ENCODE results near the gene EDEM2.
"Not testable (repeated sequence)": the region's sequence is repeated elsewhere in the genome, so short reads cannot be mapped to it uniquely, and the experiment has no call there.

EDEM2 gene, protein sequence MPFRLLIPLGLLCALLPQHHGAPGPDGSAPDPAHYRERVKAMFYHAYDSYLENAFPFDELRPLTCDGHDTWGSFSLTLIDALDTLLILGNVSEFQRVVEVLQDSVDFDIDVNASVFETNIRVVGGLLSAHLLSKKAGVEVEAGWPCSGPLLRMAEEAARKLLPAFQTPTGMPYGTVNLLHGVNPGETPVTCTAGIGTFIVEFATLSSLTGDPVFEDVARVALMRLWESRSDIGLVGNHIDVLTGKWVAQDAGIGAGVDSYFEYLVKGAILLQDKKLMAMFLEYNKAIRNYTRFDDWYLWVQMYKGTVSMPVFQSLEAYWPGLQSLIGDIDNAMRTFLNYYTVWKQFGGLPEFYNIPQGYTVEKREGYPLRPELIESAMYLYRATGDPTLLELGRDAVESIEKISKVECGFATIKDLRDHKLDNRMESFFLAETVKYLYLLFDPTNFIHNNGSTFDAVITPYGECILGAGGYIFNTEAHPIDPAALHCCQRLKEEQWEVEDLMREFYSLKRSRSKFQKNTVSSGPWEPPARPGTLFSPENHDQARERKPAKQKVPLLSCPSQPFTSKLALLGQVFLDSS

DNA sequence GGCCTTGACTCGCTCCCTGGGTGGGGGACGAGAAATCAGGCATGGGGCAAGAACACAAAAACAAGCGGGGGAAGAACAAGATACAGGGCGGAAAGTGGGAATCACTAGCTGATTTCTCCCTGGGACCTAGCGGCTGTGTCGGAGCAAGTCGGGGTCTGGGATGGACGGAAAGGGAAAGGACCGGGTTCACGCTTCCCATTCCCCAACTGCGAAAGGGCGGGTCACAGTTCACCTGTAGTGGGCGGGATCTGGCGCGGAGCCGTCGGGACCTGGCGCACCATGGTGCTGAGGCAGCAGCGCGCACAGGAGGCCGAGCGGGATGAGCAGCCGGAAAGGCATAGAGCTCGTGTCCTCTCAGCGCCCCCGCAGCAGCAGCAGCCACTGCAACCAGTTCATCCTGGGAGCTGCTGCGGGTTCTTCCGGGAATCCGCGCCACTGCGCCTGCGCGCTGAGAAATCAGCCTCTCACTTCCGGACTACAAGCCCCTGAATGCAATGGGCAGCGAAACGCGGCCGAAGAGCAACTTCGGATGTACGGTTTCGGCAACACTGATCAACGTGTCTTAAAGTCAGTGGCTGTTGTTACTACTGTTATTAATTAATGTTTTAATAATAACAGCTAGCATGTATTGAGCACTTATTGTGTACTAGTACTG is at the start of gene EDEM2:
Gene EDEM2 (minus strand): TSS at position 417 of the 655 bp plus-strand sequence. CDS start 78 bp downstream, at position 339.
- peak; percentile 96 for DNase-seq

DNA sequence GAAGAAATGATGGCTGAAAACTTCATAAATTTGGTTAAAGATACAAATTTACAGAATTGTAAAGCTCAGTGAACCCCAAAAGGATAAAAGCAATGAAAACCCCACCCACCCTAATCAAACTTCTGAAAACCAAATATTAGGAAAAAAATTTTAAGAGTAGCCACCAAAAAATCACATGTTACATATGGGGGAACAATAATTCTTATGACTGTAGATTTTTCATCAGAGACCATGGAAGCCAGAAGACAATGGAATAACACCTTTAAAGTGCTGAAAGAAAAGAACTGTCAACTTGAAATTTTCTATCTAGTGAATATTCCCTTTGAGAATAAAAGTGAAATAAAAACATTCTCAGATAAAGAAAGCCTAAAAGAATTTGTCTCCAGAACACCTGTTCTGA is 49.2 kb upstream of the EDEM2 start:
- DNase-seq, result no peak

DNA sequence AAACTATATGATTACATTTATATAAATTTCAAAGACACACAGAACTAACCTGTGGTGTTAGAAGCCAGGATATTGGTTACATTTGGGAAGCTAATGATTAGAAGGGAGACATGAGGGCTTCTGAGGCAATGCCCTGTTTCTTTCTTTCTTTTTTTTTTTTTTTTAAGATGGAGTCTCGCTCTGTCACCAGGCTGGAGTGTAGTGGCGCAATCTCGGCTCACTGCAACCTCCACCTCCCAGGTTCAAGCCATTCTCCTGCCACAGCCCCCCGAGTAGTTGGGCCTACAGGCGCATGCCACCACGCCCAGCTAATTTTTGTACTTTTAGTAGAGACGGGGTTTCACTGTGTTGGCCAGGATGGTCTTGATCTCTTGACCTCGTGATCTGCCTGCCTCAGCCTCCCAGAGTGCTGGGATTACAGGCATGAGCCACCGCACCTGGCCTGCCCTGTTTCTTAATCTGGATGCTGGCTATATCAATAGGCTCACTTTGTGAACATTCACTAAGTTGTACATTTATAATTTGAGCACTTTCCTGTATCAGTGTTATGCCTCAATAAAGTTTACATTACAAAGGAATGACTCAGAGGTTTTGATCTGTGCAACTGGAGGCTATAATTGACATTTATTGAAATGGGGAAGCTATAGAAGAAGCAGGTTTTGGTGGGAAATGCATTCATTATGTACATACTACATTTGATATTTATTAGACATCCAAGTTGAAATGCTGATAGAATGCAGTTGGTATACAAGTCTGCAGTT is 46.1 kb upstream of the EDEM2 start:
- not testable (repeated sequence) for DNase-seq

DNA sequence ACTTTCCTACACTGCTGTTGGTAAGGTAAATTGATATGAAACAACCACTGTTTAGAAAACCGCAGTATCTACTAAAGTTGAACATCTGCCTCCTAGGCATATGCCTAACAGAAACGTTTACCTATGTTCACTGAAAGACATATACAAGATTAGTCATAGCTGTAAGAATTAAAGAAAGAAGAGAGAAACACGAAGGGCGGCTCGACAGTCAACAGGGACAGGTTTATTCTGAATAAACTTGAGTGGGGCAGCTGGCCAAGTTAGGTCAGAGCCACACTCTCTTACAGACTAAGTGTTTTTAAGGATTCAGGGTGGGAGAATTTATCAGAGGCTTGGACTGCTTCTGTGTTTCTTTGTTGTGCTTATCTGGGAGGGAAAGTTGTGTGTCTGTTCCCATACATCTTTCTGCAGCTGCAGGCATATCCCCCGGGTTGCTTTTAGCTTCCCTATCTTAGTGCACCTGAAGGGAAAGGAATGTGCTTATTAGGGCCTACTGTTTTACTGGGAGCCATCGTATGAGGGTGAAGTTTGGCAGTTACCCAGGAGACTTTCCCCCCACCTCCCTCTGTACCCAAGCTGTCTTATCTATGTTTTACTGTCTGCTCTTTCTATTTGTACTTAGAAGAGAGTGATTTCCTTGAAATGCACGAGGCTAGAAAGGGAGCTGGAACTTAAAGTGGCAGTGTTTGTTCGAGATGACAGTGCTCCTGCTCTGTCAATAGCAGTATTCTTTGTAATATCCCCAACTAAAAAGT is 45.2 kb upstream of the EDEM2 start:
- DNase-seq, result no peak

DNA sequence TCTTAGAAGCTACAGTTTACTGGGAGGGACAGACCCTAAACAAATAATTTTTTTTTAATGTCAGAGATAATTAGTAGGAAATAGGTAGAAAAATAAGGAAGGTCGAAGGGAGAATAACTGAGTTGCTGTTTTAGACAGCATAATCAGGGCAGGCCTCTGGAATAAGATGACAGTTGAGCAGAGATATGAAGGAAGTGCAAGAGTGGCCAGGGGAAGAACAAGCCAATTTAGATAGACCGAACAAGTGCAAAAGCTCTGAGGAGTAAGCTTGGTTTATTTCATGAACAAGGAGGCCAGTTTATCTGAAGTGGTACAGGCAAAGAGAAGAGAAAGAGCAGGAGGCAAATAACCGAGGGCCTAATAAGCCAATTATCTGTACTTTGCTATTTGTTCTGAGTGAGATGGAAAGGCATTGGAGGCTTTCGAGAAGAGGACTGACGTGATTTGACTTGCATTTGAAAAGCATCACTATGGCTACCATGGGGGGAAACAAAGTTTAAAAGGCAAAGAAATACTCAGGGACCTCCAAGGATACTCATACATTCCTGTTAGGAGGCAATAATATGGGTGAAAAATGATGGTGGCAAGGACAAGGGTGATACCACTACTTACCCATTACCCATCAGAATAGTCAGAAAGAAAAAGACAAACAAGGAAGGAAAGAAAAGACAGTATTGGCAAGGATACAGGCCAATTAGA is 44.4 kb upstream of the EDEM2 start:
- DNase-seq, result no peak

DNA sequence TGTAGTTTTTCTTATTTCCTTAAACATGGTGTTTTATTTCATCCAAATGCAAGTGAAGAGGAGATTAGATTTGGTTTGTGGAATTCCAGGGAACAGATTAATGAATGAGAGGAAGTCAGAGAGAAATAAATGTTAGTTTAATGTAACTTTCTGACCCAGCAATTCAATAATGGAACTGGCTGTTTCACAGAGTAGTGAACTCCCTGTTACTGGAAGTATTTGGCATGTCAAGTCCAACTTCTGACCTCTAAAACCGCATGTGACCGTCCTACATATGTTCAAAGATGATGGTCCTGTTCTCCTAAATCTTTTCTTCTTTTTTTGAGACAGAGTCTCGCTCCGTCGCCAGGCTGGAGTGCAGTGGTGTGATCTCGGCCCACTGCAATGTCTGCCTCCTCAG is 43.4 kb upstream of the EDEM2 start:
- DNase-seq, result no peak

DNA sequence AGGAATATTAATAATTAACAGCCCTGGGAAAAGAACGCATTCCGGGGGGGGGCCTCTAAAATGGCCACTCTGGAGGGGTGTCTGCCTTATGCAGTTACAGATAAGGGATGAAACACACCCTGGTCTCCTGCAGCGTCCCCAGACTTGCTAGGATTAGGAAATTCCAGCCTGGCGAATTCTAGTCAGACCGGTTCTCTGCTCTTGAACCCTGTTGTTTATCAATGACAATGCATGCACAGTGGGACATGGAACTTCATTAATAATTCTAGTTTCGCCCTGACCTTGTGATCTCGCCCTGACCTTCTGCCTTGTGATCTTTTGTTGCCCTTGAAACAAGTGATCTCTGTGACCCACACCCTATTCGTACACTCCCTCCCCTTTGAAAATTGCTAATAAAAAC is 42.1 kb upstream of the EDEM2 start:
- DNase-seq, result not testable (repeated sequence)

DNA sequence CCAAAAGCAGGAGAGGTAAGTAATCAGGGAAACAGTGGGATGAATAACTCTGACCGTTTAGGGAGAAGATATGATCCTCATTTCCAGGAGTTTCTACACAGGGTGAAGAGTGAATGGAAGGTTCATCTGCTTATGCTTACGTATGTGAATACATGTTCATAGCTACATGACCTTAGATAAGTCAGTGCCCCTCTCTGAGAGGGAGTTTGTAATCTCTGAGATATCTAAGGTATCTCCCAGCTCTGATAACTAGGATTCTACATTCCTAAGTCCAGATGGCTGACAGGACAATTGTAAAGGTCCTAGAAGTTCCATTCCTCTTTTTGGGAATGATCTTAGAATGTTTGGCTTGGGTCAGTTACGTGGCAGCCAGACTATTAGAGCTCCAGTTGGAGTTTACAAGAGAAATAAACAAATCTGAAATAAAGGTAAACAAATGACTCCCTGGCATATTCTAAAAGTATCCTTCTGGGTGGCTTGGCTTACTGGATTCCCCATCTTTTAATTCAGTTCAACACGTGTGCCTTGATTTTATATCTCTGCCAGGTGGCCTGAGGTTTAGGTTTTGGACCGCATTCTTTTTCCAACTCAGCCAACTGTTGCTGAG is 40.6 kb upstream of the EDEM2 start:
- no peak for DNase-seq

DNA sequence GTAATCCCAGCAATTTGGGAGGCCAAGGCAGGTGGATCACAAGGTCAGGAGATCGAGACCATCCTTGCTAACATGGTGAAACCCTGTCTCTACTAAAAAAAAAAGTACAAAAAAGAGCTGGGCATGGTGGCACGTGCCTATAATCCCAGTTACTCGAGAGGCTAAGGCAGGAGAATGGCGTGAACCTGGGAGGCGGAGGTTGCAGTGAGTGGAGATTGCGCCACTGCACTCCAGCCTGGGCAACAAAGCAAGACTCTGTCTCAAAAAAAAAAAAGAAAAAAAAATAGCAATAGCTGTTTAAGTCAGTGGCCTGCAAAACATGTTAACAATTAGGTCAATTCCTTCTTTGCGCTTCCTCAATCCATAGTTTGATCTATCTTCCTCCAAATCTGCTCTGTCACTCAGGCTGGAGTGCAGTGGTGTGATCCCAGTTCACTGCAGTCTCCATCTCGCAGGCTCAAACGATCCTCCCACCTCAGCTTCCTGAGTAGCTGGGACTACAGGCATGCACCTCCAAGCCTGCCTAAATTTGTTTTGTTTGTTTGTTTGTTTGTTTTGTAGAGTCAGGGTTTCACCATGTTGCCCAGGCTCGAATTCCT is 39.7 kb upstream of the EDEM2 start:
- DNase-seq, result not testable (repeated sequence)

DNA sequence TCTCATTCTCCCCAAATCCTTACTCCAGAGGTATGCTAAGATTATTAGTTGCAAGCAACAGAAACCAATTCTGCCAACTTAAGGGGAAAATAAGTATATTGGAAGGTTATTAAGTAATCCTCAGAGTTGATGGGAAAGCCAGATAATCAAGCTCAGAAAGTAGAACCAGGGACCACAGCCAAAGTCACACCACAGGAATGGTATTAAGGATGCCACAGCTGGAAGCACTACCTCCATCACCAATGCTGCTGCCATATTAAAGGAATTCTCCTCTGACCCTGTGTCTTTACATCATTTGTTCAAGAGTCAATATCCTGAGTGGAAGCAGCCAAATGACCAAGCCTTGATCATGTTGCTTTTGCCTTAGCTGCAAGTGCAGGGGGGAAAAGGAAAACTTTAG is 34.6 kb upstream of the EDEM2 start:
- no peak for DNase-seq

DNA sequence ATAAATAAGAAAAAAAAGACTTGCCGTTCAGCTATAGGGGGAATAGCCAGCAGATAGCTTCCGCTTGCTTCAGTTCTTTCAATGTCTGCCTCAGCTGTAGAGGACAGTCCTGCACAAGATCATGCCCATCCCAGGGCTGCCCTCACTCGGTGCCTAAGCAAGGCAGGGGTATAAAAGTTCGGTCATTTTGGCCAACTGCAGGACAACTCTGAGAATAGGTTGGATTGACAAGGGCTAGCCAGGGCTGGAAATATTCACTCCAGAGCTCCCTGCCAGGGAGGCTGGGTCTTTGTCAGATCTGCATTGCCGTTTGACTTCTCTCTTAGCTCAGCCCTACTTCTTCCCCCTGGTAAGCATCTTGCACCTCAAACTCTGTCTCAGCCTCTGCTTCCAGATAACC is 33.1 kb upstream of the EDEM2 start:
- DNase-seq, result no peak

DNA sequence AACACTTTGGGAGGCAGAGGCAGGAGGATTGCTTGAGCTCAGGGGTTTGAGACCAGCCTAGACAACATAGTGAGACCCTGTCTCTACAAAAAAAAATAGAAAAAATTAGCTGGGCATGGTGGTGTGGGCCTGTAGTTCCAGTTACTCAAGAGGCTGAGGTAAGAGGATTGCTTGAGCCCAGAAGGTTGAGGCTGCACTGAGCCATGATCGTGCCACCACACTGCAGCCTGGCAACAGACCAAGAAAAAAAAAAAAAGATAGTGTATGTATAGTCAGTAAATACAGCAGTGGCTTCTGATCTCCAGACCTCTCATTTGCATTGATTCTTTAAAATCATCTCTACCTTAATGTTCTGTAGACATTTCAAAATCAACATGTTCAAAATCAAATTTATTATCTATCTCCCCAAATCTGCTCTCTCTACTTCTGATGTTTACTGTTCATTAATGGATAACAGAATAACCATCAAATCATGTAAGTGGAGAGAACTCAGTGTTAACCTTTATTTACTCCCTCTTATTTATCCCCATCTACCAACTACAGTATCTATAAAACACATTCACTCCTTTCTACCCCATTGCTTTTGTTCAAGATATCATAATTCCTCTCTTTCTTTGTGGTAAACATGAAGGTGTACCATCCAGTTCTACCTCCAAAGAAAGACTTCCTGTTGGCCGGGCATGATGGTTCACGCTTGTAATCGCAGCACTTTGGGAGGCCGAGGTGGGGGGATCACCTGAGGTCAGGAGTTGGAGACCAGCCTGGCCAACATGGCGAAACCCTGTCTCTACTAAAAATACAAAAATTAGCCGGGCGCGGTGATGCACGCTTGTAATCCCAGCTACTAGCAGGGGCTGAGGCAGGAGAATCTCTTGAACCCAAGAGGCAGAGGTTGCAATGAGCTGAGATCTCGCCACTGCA is 32.4 kb upstream of the EDEM2 start:
- DNase-seq, result no peak

DNA sequence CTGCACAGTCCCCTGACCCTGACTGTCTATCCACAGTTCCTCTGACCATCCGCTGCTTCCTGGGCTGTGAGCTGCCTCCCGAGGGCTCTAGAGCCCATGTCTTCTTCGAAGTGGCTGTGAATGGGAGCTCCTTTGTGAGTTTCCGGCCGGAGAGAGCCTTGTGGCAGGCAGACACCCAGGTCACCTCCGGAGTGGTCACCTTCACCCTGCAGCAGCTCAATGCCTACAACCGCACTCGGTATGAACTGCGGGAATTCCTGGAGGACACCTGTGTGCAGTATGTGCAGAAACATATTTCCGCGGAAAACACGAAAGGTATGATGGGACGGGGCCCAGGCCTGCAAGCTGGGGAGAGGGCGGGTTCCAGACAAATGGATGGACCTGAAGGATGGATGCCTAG is 29.0 kb upstream of the EDEM2 start:
- DNase-seq, result no peak

DNA sequence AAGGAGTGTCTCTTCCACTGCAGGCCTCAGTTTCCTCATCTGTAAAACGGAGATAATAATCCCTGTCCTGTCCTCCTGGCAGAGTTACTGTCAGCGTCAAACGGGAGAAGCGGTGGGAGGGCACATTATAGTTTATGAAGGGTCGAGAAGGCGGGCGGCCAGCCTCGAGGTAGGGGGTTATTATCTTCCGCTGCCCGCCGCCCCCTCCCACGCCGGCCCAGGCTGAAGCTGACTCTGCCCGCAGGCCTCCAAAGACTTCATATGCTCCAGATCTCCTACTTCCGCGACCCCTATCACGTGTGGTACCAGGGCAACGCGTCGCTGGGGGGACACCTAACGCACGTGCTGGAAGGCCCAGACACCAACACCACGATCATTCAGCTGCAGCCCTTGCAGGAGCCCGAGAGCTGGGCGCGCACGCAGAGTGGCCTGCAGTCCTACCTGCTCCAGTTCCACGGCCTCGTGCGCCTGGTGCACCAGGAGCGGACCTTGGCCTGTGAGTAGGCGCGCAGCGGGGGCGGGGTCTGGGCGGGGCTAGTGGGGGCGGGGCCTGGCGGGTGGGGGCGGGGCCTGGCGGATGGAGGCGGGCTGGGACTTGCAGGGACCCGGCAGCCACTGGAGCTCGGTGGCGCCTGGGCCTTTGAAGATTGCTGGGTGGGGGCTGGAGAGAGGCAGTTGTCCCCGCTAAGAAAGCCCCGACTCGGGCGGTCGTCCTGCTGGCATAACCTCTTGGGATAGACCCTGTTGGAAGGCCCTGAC is 27.5 kb upstream of the EDEM2 start:
- DNase-seq, result no peak

DNA sequence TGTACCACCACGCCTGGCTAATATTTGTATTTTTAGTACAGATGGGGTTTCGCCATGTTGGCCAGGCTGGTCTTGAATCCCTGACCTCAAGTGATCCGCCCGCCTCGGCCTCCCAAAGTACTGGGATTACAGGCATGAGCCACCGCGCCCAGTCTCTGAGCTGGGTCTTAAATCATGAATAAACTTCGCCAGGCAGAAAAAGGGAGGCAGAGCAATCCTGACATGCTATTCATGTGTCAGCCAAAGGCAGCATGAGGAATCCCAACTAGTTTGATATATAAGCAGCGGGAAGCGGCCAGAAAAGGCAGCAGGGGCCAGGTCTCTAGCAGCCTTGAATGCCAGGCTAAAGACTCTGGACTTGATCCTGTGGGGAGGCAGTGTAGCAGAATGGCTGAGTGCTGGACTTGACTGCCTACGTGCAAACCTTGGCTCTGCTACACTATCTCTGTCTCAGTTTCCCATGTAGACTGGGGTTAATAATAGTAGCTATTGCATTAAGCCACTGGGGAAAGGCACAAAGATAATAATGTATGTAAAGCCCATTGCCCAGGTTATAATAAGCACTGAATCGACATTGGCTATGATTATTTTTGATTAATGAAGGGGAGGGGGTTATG is 26.5 kb upstream of the EDEM2 start:
- no peak for DNase-seq

DNA sequence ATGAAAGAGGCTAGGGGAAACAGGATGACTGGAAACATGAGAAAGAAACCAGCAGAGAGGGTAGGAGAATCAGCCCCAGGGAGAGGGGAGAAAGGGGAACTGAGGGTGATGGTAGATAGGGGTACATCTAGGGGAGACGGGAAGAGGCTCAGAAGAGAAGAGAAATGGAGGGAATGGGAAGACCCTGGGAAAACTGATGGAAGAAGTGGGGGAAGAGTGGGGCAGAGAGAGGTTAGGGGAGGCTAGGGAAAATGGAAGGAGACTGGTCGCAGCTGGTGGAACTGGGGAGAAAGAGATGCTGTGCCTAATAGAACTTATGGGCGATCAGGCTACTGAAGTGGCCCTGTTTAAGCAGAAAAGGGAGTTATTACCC is 25.3 kb upstream of the EDEM2 start:
- DNase-seq, result no peak

DNA sequence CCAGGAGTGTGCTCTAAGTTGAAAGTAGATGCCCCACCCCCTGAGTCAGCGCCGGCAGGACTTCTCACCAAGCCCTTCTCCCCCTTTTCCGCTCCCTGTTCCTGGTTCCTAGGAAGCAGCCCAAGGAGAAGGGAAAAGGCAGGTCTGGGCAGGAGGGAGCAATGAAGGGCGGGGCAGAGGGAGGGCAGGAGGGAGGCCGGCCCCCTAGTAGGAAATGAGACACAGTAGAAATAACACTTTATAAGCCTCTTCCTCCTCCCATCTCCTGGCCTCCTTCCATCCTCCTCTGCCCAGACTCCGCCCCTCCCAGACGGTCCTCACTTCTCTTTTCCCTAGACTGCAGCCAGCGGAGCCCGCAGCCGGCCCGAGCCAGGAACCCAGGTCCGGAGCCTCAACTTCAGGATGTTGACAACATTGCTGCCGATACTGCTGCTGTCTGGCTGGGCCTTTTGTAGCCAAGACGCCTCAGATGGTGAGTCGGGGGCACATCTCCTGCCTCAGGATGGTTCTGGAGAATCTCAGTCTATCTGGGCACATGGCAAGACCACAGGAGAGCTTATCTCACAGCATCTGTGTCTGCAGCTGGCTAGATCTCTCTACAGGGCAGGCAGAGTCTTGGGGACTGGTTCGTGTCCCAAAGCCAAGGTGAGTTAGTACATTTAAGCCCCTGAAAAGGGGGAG is 24.8 kb upstream of the EDEM2 start, which contains the start of gene PROCR:
Gene PROCR (plus strand): TSS at position 320 of the 681 bp plus-strand sequence. CDS start 83 bp downstream, at position 403.
- peak; percentile 76 for DNase-seq

DNA sequence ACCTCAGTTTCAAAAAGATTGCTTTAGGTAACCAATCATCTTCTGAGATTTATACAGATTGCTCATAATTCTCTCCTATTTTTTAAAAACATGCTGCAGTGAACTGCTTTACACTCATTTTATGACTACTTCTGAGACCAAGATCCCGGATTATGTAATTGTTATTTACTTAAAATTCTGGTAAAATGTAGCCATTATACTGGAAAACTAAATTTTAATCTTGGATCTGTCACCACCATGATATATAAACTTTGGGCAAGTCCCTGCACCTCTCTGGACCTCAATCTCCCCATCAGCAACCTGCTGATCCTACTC is 24.3 kb upstream of the EDEM2 start:
- DNase-seq, result no peak
